ENCODE measurements around the gene MICALL2. TPM values are rescaled to one million over a fixed set of nuclear protein-coding genes. Genes with fewer than 3 reads are reported as not detected.

The MICALL2 gene
- total RNA-seq, 4 donors from 2014 or later = 1.8 to 19.7 (median 12.6) TPM

DNA sequence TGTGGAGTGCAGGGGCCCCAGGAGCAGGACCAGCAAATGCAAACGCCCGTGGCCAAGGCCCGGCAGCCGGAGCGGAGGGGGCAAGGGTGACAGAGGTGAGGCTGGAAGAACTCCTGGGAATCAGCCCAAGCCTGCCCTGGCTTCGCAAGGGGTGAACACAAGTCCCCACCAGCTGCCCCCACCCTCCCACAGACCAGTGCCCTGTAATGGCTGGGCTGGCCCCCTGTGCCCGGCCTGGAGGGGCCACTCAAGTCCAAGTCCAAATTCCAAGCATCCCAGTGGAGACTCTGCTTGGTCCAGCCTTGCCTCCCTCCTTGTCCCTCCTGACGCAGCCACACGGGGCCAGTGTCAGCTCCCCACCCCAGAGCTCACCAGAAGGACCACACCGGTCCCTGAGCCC, 28.0 kb downstream of the MICALL2 start:
- TF ChIP-seq POLR2A (IDR thresholded peaks at IDR 0.05) = no peak
- TF ChIP-seq, protein P1, sequence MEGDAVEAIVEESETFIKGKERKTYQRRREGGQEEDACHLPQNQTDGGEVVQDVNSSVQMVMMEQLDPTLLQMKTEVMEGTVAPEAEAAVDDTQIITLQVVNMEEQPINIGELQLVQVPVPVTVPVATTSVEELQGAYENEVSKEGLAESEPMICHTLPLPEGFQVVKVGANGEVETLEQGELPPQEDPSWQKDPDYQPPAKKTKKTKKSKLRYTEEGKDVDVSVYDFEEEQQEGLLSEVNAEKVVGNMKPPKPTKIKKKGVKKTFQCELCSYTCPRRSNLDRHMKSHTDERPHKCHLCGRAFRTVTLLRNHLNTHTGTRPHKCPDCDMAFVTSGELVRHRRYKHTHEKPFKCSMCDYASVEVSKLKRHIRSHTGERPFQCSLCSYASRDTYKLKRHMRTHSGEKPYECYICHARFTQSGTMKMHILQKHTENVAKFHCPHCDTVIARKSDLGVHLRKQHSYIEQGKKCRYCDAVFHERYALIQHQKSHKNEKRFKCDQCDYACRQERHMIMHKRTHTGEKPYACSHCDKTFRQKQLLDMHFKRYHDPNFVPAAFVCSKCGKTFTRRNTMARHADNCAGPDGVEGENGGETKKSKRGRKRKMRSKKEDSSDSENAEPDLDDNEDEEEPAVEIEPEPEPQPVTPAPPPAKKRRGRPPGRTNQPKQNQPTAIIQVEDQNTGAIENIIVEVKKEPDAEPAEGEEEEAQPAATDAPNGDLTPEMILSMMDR (IDR thresholded peaks at IDR 0.05) = no peak
- intact Hi-C loops (cut with DNase I; ENCODE audit: low total_unique reads) = no loop called here
- Histone ChIP-seq H3K27me3 (peaks cover 3 to 6% of the 10 kb centered on the region in 2 donors), H3K36me3 (no peaks in the 10 kb centered on the region), H3K9me3 (no peaks in the 10 kb centered on the region), H3K27ac (no peak overlapping the region), H3K4me3 (no peak overlapping the region), H3K4me1 (no peaks in the 10 kb centered on the region)
- DNase-seq = no peak

DNA sequence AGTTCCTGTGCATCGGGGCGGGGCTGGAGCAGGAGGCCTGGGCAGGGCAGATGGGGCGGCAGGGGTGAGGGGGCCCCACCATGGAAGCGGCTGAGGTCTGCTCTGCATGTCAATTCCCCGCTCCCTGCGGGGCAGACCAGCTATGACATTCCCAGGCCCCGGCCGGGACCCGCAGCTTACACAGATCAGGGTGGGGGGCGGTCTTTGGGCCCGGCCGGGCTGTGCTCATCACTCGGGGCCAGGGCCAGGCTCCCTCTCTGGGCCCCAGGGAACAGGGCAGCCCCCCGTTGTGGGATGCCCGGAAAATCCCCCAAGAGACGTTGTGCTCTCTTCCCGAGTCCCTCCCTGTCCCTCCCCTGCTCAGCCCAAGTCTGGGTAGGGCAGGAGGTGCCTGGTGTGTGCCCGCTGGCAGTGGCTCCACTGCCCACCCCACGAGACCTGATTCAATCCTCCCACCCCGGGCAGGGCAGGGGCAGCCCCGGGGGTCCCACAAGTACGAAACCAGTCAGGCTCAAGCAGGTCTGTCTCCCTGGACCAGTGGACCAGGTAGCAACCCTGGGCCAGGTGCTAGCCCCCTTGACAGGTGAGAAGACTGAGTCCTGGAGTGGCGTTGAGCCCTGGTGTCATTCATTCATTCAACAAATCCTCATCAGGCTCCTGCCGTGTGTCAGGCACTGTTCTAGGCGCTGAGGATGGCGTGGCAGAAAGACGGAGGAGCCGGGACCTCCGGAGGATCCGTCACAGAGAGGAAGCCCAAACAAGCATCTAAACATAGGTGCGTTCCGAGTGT, 29.0 kb downstream of the MICALL2 start:
- H3K4me3 ChIP-seq = no peak overlapping the region
- TF ChIP-seq POLR2A (IDR thresholded peaks at IDR 0.05) = no peak
- TF ChIP-seq, protein P1 (IDR thresholded peaks at IDR 0.05) = no peak
- no peaks in the 10 kb centered on the region for H3K36me3 ChIP-seq
- no peak overlapping the region for H3K27ac ChIP-seq
- H3K27me3 ChIP-seq = peaks cover 3 to 6% of the 10 kb centered on the region in 2 donors
- intact Hi-C loops (cut with DNase I; ENCODE audit: low total_unique reads) = no loop called here
- no peaks in the 10 kb centered on the region for H3K4me1 ChIP-seq
- no peaks in the 10 kb centered on the region for H3K9me3 ChIP-seq
- no peak for DNase-seq

DNA sequence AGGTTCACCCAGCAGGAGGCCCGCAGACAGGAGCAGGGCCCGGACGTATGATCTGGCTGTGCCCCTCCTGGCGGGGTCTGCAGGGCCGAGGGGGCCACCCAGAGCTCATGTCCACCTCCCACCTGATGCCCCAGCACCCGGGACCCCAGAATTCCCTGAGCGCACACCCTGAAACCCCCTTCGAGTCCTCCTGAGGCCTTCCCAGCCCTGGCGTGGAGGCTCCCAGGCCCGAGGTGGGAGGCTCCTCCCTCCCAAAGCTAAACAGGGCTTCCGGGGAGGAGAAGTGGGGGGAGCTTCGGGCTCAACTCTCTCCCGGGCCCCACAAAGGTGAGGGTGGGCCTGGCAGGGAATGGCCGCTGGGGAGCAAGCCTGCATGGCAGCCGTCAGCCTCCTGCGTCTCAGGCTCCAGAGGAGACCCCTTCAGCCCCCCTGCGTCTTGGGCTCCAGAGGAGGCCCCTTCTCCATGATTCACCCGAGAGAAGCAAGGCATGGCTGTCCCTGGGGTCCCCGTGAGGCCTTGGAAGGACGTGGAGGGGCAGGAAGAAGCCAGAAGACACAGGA, 30.2 kb downstream of the MICALL2 start:
- intact Hi-C loops (cut with DNase I; ENCODE audit: low total_unique reads) = no loop called here
- Histone ChIP-seq H3K4me1 (no peaks in the 10 kb centered on the region), H3K36me3 (no peaks in the 10 kb centered on the region), H3K9me3 (no peaks in the 10 kb centered on the region), H3K4me3 (no peak overlapping the region), H3K27ac (no peak overlapping the region), H3K27me3 (peaks cover 3 to 6% of the 10 kb centered on the region in 2 donors)
- DNase-seq = no peak
- no peak for TF ChIP-seq POLR2A (IDR thresholded peaks at IDR 0.05)
- TF ChIP-seq, protein P1 (IDR thresholded peaks at IDR 0.05) = no peak

DNA sequence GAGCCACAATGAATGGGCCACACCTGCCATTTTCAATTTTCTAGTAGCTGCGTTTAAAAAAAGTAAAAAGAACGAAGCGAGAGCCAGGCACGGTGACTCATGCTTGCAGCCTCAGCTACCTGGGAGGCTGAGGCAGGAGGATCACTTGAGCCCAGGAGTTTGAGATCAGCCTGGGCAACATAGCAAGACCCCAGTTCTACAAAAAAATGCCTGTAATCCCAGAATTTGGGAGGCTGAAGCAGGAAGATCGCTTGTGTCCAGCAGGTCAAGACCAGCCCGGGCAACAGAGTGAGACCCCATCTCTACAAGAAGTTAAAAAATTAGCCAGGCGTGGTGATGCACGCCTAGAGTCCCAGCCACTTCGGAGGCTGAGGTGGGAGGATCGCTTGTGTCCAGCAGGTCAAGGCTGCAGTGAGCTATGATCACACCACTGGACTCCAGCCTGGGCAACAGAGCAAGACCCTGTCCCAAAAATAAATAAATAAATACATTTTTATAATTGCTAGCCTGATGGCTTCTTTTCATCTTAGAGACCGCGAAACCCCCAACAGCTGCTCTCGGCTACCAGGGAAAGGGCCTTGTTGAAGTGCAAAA, 32.1 kb downstream of the MICALL2 start:
- no peak for DNase-seq
- no peaks in the 10 kb centered on the region for H3K36me3 ChIP-seq
- H3K27ac ChIP-seq = no peak overlapping the region
- H3K4me1 ChIP-seq = no peaks in the 10 kb centered on the region
- H3K4me3 ChIP-seq = no peak overlapping the region
- intact Hi-C loops (cut with DNase I; ENCODE audit: low total_unique reads) = no loop called here
- TF ChIP-seq POLR2A (IDR thresholded peaks at IDR 0.05) = no peak
- TF ChIP-seq, protein P1 (IDR thresholded peaks at IDR 0.05) = no peak
- peaks cover 3 to 6% of the 10 kb centered on the region in 2 donors for H3K27me3 ChIP-seq
- H3K9me3 ChIP-seq = no peaks in the 10 kb centered on the region

DNA sequence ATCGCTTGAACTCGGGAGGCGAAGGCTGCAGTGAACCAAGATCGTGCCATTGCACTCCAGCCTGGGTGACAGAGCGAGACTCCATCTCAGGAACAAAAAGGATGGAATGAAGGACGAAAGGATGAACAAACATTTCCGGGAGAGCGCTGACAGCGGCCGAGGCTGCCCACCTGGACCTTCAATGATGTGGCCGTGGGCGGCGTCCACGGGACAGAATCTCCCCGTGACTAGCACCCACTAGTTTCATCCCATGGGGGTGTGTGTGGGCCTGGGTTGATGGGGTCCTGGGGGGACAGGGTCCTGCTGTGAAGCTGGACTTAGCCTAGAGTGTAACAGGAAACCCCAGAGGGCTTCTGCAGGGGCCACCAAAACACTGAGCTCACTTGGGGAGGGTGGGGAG, 32.8 kb downstream of the MICALL2 start:
- H3K4me3 ChIP-seq = no peak overlapping the region
- TF ChIP-seq, protein P1 (IDR thresholded peaks at IDR 0.05) = no peak
- no peak for TF ChIP-seq POLR2A (IDR thresholded peaks at IDR 0.05)
- DNase-seq = no peak
- peaks cover 3 to 6% of the 10 kb centered on the region in 2 donors for H3K27me3 ChIP-seq
- H3K9me3 ChIP-seq = no peaks in the 10 kb centered on the region
- intact Hi-C loops (cut with DNase I; ENCODE audit: low total_unique reads) = no loop called here
- H3K27ac ChIP-seq = no peak overlapping the region
- H3K4me1 ChIP-seq = no peaks in the 10 kb centered on the region
- no peaks in the 10 kb centered on the region for H3K36me3 ChIP-seq

All from uterus (tissue), 4 donors.